Stimulated activated naive CD8-positive, alpha-beta T cell treated with anti-CD3 and anti-CD28 coated beads, Interleukin-15, amount 100 ng/mL, for 72 hours (primary cell): ENCODE measurements around the gene HOXA3.

Experiments used
- ATAC-seq: fragments of 150-1000 bp; cut with Tn5 transposase; 2 replicates; pipeline ENCODE4 v1.10.0; 2021; ENCODE audit warnings: mild to moderate bottlenecking, moderate library complexity
- DNase-seq, 2 donors: peaks; one replicate each; pipeline ENCODE4 v3.0.0; 2021 to 2022
- H3K27ac Mint-ChIP-seq, 2 donors: one replicate each; pipeline ENCODE4 v1.8.0; 2022; ENCODE audit warnings: mild to moderate bottlenecking in 2 of 2, mixed read lengths in 2 of 2, moderate library complexity in 2 of 2
- H3K27me3 Mint-ChIP-seq: one replicate; pipeline ENCODE4 v1.8.0; 2022; ENCODE audit warnings: mixed read lengths
- H3K4me1 Mint-ChIP-seq: one replicate; pipeline ENCODE4 v1.8.0; 2022; ENCODE audit warnings: mild to moderate bottlenecking, mixed read lengths
- H3K4me3 Mint-ChIP-seq, 2 donors: one replicate each; pipeline ENCODE4 v1.8.0; 2022; ENCODE audit warnings: mild to moderate bottlenecking in 2 of 2, mixed read lengths in 2 of 2, moderate library complexity in 1 of 2
- H3K9me3 Mint-ChIP-seq, 2 donors: one replicate each; pipeline ENCODE4 v1.8.0; 2022; ENCODE audit warnings: mixed read lengths in 2 of 2

The HOXA3 gene

DNA sequence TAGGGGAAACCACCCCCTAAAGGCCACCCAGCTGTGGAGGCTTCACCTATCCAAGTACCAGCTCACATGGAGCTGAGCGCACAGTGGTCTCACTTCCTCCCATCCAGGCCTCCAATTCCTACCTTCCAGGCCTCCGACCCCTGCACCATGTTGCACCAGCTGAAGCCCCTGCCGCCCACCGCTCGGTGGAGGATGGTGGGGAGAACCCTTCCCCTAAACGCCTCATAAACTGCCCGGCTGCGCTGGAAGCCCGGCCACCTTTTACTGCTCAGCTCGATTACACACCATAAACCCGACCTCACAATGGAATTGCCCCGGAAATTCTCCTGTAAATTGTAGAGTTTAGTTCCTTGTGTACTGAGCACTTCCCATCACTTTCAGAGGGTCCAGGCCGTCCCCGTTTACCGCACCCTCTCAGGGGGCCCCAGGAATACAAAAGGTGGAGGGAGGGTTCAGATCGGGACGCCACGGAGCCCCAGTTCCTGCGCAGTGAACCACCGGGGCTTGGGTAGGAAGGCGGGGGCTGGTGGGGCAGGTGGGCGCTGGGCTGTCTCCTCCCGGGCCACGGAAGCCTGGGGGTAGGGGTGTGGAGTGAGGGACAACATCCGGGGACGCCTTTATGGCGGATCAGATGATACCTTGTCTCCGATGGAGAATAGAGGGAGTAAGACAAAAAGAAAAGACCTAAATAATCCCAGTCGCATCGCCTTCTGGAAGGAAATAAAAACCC lies 5.5 kb upstream of the HOXA3 start:
- no peak for ATAC-seq
- DNase-seq = peak in 1 of 2 donors; percentile 16
- peak overlapping the region; percentile 46 for H3K4me3 Mint-ChIP-seq
- no peak overlapping the region for H3K27ac Mint-ChIP-seq
- no peaks in the 10 kb centered on the region for H3K9me3 Mint-ChIP-seq
- peaks cover 99% of the 10 kb centered on the region for H3K27me3 Mint-ChIP-seq
- H3K4me1 Mint-ChIP-seq = peaks cover 64% of the 10 kb centered on the region

DNA sequence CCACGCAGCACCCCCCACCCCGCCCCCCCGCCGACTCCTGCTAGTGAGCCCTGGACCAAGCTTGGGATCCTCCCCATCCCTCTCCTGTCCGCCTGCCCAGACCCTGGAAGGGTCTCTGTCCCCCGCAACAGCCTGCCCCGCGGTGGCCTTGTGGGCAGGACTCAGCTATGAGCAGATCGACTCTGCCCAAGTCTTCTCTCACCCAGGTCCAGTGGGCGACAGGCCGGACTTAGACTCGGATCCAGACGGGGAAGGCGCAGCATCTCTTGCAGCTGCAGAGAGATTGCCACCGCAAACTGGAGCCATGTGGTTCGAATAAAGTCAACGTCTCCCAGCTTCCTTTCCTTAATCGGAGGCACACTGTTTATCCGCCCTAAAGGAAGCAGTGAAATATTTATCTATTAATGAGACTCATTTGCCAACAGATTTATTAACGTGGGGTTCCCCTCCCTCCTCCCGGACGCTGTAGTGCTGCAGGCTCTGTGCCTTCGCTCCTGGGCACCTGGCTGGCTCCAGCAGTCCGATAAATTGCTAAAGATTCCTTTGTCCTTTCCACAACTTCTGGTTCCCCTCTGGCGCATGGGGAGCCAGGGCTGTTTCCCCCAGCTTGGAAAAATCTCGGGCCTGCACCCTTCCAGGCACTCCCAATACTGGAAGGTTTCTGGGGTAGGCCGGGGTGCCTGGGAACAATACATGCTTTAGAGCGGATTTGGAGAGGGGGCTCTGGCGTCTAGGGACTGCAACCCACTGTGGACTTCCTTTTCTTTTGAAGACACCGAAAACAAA lies 4.7 kb upstream of the HOXA3 start:
- no peak overlapping the region for H3K27ac Mint-ChIP-seq
- H3K4me3 Mint-ChIP-seq = peak overlapping the region in 1 of 2 donors; percentile 69
- peaks cover 99% of the 10 kb centered on the region for H3K27me3 Mint-ChIP-seq
- DNase-seq (peak in 1 of 2 donors; percentile 13), ATAC-seq (no peak)
- H3K9me3 Mint-ChIP-seq = no peaks in the 10 kb centered on the region
- H3K4me1 Mint-ChIP-seq = peaks cover 69% of the 10 kb centered on the region

GRCh38 chr7:27156508-27156898 lies 4.1 kb upstream of the HOXA3 start, which contains the start of gene HOXA7:
TSS of gene HOXA7 (minus strand) at chr7:27156675. CDS start at chr7:27156545, 130 bp downstream.
- DNase-seq = no peak
- Mint-ChIP-seq H3K9me3 (no peaks in the 10 kb centered on the region), H3K4me1 (peaks cover 75% of the 10 kb centered on the region)

GRCh38 chr7:27155816-27156507 lies 3.6 kb upstream of the HOXA3 start:
- DNase-seq (peak in 1 of 2 donors; percentile 48), ATAC-seq (peak; percentile 14)
- Mint-ChIP-seq H3K27ac (peak overlapping the region in 1 of 2 donors; percentile 49), H3K27me3 (peaks cover 100% of the 10 kb centered on the region), H3K9me3 (no peaks in the 10 kb centered on the region), H3K4me3 (peak overlapping the region; percentile 79 to 80), H3K4me1 (peaks cover 76% of the 10 kb centered on the region)

More at GRCh38 chr7:27156508-27156898, 4.1 kb upstream of the HOXA3 start, which contains the start of gene HOXA7:
- Mint-ChIP-seq H3K4me3 (peak within 1 kb of the TSS; percentile 79 to 80), H3K27ac (peak within 1 kb of the TSS in 1 of 2 donors; percentile 49), H3K27me3 (peaks cover 99% of the 10 kb centered on the region)
- no peak for ATAC-seq

GRCh38 chr7:27154901-27155815 lies 2.8 kb upstream of the HOXA3 start:
- Mint-ChIP-seq H3K27me3 (peaks cover 100% of the 10 kb centered on the region), H3K27ac (peak overlapping the region in 1 of 2 donors; percentile 49), H3K4me3 (peak overlapping the region; percentile 64 to 80), H3K4me1 (peaks cover 78% of the 10 kb centered on the region), H3K9me3 (no peaks in the 10 kb centered on the region)
- peak in 1 of 2 donors; percentile 48 for DNase-seq
- ATAC-seq = no peak

DNA sequence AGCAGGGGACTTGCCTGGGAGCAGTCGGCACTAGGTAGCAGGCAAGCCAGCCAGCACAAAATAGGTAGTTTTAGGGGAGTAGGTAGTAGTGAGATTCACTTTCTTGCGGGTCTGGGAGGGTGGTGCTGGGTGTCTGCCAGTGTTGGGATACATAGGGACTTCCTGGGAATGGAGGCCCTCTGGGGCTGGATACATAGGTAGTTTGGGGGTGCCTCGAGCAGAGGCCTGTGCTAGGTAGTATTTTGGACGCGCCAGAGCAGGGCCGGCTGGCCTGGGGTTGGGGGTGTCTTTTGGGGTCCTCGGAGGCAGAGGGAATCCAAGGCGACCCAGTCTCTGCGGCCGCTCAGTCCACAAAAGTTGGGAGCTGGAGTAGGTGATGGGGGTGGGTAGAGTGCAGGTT lies 2.0 kb upstream of the HOXA3 start:
- H3K27ac Mint-ChIP-seq = peak overlapping the region in 1 of 2 donors; percentile 79
- no peaks in the 10 kb centered on the region for H3K9me3 Mint-ChIP-seq
- ATAC-seq (no peak), DNase-seq (no peak)
- peak overlapping the region in 1 of 2 donors; percentile 80 for H3K4me3 Mint-ChIP-seq
- peaks cover 72% of the 10 kb centered on the region for H3K4me1 Mint-ChIP-seq
- peaks cover 100% of the 10 kb centered on the region for H3K27me3 Mint-ChIP-seq

- Mint-ChIP-seq H3K27ac (no peak overlapping the region), H3K27me3 (peaks cover 100% of the 10 kb centered on the region), H3K4me3 (no peak overlapping the region), H3K4me1 (peaks cover 69% of the 10 kb centered on the region), H3K9me3 (no peaks in the 10 kb centered on the region)
- ATAC-seq = no peak
- DNase-seq = no peak
These were observed 1.1 kb upstream of the HOXA3 start for GRCh38 chr7:27153526-27153925.

DNA sequence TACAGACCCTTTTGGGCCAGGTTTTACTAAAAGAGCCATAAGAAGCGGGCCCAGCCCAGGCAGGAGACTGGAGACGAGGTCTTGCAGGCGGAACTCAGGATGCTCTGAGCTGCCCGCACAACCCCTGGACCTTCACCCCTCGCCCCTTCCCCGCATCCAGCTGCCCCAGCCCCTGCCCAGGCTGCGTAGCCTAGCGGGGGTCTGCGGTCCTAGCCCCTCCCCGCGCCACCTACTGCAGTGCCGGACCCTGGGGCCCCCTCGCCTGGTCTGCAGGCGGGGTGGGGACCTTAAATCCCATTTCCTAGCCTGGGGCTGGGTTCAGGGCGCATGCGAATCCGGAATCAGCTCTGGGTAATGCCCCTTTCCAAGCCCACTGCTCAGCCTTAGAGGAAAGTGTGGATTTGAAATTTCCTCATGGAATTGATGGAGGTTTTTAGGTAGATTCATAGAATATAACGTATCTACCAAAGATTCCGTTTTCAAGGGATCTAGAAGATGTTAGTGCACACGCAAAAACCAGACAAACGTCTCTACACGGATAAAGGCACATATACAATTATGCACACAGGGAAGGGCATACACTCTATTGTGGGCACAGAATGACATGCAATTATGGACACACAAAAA lies 546 bp upstream of the HOXA3 start:
- H3K9me3 Mint-ChIP-seq = no peaks in the 10 kb centered on the region
- H3K4me3 Mint-ChIP-seq = no peak overlapping the region
- H3K27ac Mint-ChIP-seq = no peak overlapping the region
- peaks cover 69% of the 10 kb centered on the region for H3K4me1 Mint-ChIP-seq
- peaks cover 100% of the 10 kb centered on the region for H3K27me3 Mint-ChIP-seq
- DNase-seq (no peak), ATAC-seq (no peak)

GRCh38 chr7:27151341-27151930 lies 947 bp downstream of the HOXA3 start:
- Mint-ChIP-seq H3K4me3 (peak overlapping the region; percentile 79 to 87), H3K4me1 (peaks cover 58% of the 10 kb centered on the region), H3K27me3 (peaks cover 100% of the 10 kb centered on the region), H3K27ac (peak overlapping the region in 1 of 2 donors; percentile 68), H3K9me3 (no peaks in the 10 kb centered on the region)
- DNase-seq (no peak), ATAC-seq (no peak)

DNA sequence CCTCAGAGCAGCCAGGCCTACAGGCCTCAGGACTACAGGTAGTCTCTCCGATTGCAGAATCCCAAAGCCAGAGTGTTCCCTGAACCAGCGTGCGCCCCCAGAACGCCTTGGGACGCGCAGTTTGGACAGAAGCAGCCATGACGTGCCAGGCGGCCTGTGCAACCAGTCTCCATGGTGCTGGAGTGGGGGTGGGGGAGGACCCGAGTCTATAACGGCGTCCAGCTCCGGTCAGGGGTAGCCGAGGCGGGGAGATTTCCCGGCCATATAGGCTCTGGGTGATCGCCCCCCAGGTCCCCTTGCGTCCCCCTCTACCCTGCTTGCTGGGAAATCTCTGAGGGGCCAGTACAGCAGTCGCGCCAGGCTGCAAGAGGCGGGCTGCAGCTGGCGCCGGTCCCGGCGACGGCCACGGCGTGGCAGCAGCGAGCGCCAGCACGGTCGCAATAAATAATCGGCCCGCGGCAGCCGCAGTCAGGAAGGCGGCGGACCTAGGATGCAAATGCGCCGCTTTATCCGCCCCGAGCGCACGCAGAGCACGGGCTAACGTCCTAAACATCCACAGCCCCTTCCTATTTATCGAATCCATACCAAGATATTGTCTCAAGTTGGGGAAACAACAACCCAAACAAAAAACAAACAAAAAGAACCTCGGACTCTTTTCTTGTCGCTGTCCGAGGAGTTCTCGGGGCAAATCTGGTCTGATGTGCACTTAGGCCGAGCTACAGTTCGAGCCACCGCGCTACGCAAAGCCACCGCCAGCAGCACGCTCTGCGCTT lies 1.6 kb downstream of the HOXA3 start:
- DNase-seq (peak; percentile 74 to 79), ATAC-seq (peak; percentile 79)
- Mint-ChIP-seq H3K4me3 (peak overlapping the region; percentile 79 to 87), H3K9me3 (no peaks in the 10 kb centered on the region), H3K27me3 (peaks cover 100% of the 10 kb centered on the region), H3K27ac (no peak overlapping the region), H3K4me1 (peaks cover 52% of the 10 kb centered on the region)

DNA sequence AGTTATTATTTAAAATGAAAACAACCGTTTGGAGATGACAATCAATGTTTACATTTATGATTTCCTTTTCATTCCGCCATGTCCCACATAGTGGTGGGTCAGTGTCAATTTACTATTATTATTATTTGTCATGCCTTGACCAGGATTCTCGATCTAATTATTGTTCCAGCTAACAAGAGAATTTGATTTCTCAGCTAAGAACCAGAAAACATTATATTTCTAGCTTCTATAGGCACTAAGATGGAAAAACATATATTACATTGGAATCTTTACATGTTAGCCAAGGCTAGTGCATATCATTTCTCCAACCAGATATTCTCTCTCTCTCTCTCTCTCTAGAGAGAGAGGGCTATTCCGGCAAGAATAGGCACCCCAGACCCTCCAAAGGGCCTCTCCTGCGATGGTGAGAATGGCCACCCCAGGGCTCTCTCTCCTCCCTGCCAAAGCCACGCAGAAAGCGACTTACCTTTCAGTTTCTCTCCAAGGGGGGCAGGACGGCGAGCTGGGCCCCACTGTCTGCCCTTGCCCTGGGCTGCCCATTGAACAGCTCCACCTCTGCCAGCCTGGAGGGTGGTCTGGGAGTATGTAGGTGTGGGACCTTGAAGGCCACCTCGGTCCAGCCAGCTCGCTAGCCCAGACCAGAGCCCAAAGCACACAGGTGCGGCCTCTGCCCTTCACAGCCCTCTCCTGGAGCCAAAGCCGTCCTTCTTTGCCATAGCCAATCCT lies 2.4 kb downstream of the HOXA3 start:
- H3K9me3 Mint-ChIP-seq = no peaks in the 10 kb centered on the region
- no peak overlapping the region for H3K27ac Mint-ChIP-seq
- peaks cover 44% of the 10 kb centered on the region for H3K4me1 Mint-ChIP-seq
- H3K27me3 Mint-ChIP-seq = peaks cover 100% of the 10 kb centered on the region
- DNase-seq (peak in 1 of 2 donors; percentile 9), ATAC-seq (peak; percentile 17)
- H3K4me3 Mint-ChIP-seq = peak overlapping the region; percentile 79 to 87

DNA sequence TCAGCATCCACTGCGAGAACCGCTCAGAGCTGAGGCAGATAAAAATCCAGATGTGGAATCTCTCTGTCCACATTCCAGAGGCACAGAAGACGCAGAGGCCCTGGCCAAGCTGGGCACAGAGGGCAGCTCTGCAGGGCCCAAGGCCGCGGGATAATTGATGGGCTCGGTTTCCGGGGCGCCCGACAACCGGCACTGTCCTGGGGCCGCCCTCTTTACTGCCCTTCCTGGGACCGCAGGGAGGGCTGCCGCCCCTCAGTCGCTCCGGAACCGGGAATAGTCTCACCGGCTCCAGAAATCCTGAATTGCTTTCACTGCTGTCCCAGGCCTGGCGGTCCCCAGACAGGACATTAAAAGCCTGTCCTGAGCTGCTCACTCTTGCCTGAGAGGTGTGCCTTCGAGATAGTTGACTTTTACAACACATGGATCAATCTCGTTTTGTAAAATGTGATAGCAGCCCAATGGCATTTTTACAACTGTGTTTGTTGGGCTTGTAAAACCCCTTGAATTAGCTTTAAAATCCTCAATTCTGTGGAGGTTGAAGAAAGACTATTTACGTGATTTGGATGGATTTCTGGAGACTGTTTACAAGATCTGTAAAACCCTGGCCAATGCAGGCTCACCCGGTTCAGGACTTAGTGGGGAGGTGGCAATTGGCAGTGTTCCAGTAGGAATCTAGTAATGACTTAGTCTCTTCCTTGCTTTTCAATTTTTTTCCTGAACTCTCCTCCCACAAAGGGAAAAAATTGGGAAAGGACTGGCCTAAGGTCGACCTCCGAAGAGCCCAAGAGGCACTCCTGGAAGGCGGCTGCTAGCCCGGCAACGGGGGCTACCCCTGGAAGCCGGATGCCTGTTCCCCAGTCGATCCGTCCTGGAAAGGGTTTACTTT lies 3.4 kb downstream of the HOXA3 start:
- no peak overlapping the region for H3K27ac Mint-ChIP-seq
- H3K4me1 Mint-ChIP-seq = peaks cover 35% of the 10 kb centered on the region
- peaks cover 94% of the 10 kb centered on the region for H3K27me3 Mint-ChIP-seq
- DNase-seq (no peak), ATAC-seq (no peak)
- H3K4me3 Mint-ChIP-seq = no peak overlapping the region
- no peaks in the 10 kb centered on the region for H3K9me3 Mint-ChIP-seq
